WERI-Rb-1 (cell line): ENCODE data around the gene SASH1.

Experiments
- DNase-seq: peaks from one replicate; pipeline ENCODE4 v3.0.0-alpha.2; 2020
- H3K27ac ChIP-seq: fragments of 250-450 bp; sonication (Bioruptor Pico); 2 replicates; pipeline ENCODE4 v1.5.1; 2020; ENCODE audit warnings: mild to moderate bottlenecking, moderate library complexity
- H3K27me3 ChIP-seq: fragments of 250-450 bp; sonication (Bioruptor Pico); 2 replicates; pipeline ENCODE4 v1.5.1; 2021; ENCODE audit warnings: mild to moderate bottlenecking, low read depth, moderate library complexity; ENCODE audit not compliant: insufficient read depth, severe bottlenecking
- H3K36me3 ChIP-seq: fragments of 250-450 bp; sonication (Bioruptor Pico); 2 replicates; pipeline ENCODE4 v1.5.1; 2020; ENCODE audit warnings: mild to moderate bottlenecking, moderate library complexity
- H3K4me3 ChIP-seq: 2 replicates; pipeline ENCODE4 v1.5.1; 2011; ENCODE audit warnings: low read depth, mild to moderate bottlenecking, control low read depth, low read length
- H3K9me3 ChIP-seq: fragments of 250-450 bp; sonication (Bioruptor Pico); 2 replicates; pipeline ENCODE4 v1.5.1; 2021; ENCODE audit warnings: mild to moderate bottlenecking, moderate library complexity; ENCODE audit not compliant: severe bottlenecking
- TF ChIP-seq, protein P1 (sequence below): IDR thresholded peaks from 2 replicates; pipeline ENCODE4 v1.5.1; 2011; ENCODE audit warnings: low read depth, mild to moderate bottlenecking, control low read depth, inconsistent platforms, low read length

Gene SASH1

DNA sequence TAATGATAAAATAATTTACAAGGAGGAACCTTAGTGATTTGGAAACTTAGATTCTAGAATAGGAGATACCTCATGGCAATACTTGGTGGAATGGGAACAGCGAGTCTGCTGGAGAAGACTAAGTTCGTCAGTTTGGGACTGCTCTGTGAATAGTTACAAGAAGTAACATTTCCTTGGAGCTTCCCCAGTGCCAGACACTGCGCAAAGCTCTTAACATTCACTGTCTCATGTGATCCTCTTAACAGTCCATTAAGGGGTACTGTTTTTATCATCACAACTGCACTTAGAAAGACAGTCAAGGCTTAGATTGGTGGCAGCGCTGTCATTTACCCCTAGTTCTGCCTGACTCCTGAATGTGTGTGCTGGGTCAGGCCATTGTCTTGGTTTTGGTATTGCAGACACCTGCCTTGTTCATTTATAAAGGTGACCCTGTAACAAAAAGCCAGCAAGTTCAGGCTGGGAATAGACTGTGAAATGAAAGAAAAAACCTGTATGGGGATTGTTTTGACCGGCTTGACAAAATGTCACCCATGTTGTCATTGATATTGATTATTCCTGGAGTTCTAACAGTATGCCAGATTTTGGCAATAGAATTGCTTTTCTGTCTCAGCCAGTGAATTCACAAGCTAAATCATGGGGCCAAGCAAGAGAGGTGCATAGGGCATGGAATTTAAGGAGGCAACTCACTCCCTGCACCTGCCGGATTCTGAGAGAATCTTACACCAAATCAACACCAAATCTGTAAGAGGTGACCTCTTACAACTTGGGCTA, 118.4 kb downstream of the SASH1 start:
- H3K27ac ChIP-seq = peak overlapping the region; percentile 47
- H3K9me3 ChIP-seq = no peaks in the 10 kb centered on the region
- H3K36me3 ChIP-seq = no peaks in the 10 kb centered on the region; the same call in 1 of the 2 replicates
- TF ChIP-seq, protein P1, sequence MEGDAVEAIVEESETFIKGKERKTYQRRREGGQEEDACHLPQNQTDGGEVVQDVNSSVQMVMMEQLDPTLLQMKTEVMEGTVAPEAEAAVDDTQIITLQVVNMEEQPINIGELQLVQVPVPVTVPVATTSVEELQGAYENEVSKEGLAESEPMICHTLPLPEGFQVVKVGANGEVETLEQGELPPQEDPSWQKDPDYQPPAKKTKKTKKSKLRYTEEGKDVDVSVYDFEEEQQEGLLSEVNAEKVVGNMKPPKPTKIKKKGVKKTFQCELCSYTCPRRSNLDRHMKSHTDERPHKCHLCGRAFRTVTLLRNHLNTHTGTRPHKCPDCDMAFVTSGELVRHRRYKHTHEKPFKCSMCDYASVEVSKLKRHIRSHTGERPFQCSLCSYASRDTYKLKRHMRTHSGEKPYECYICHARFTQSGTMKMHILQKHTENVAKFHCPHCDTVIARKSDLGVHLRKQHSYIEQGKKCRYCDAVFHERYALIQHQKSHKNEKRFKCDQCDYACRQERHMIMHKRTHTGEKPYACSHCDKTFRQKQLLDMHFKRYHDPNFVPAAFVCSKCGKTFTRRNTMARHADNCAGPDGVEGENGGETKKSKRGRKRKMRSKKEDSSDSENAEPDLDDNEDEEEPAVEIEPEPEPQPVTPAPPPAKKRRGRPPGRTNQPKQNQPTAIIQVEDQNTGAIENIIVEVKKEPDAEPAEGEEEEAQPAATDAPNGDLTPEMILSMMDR = no peak
- DNase-seq = peak; percentile 36
- no peaks in the 10 kb centered on the region for H3K27me3 ChIP-seq
- no peak overlapping the region for H3K4me3 ChIP-seq

DNA sequence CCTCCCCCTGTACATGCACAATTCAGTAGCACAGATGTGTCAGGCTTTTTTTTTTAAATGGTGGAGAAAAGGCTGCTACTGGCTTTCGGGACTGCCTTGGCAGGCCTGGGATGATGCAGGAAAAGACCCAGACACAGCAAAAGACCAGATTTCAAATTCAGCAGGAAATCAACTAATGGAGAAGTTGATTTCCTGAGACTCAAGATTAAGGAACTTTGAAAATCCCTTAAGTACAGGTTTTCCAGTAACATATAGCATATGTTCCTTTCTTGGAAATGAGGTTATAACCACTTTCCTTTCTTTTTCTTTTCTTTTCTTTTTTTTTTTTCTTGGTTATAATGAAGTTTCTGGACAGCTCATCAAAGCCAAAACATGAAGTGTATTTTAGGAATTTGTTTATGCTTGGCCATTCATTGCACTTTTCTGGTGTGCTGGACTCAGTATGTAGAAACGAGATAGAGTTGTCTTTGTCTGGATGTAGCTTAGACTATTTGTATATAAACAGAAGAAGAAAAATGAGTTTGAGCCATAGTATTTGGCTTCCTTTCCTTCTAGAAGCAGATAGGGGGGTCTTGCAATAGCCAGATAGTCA, 119.4 kb downstream of the SASH1 start:
- Histone ChIP-seq H3K27me3 (no peaks in the 10 kb centered on the region), H3K27ac (peak overlapping the region; percentile 47), H3K36me3 (no peaks in the 10 kb centered on the region; the same call in 1 of the 2 replicates), H3K9me3 (no peaks in the 10 kb centered on the region), H3K4me3 (no peak overlapping the region)
- DNase-seq = no peak
- TF ChIP-seq, protein P1 = no peak

DNA sequence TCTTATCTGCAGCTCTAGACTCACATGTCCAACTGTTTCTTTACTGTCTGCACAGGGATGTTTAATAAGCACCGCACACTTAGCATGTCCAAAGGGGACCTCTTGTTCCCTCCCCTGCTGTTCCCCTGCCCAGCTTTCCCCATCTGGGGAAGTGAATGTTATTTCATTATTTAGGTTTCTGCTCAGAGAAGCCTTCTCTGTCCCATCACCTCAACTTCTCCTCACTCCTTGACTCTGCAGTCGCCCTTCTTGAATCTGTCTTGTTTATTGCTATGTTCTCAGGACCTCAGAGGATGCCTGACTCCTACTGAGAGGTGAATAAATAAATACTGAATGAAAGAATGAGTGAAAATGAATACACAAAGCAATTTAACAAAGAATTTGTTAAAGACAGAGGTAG, 121.0 kb downstream of the SASH1 start:
- Histone ChIP-seq H3K9me3 (no peaks in the 10 kb centered on the region), H3K27ac (peak overlapping the region; percentile 38), H3K4me3 (no peak overlapping the region), H3K27me3 (no peaks in the 10 kb centered on the region), H3K36me3 (no peaks in the 10 kb centered on the region)
- no peak for DNase-seq
- TF ChIP-seq, protein P1 = no peak

DNA sequence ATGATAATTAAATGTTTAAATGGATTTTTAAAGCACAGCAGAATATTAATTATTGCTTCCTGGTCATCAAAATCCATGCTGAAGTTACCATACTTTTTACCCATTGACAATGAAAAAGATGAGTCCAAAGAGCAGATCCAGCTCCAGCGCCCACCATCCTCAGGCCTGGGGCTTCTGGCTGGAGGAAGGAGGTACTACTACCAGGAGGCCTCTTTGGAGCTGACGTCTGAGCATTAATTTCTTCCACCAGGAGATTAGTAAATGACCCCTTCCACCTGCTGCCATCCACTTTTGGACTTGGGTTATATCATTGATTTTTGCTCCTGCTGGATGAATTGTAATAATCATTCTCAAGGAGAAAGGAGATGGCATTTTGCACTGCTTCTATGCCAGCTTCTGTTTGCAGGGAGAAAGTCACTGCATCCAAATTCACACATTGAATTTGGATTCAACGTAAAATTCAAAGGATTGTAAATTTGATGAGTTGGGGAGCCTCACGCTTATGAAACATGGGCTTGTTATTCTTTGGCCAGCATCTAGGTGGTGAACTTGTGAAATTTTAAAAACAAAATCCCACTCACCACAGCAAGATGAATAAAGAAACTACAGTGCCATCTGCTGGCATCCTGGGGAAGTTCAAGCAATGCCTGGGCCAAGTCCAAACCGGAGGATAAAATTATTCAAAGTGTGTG, 121.8 kb downstream of the SASH1 start:
- H3K36me3 ChIP-seq = no peaks in the 10 kb centered on the region

DNA sequence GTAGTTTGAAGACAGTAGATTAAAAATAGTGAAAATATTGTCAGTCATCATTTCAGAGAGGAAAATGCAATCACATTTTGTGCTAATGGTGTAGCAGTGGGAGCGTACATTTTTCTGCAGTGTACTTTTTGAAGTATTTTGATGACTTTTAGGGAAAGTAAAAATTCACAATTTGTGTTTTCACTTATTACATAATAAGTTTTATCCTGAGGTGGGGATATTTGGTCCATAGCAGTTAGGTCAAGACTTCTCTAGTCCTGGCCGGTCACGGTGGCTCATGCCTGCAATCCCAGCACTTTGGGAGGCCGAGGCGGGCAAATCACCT, 122.3 kb downstream of the SASH1 start:
- H3K36me3 ChIP-seq = 0 out of 2 replicates have a peak, but pooled peaks cover 2% of the 10 kb centered on the region
- no peak overlapping the region for H3K27ac ChIP-seq
- TF ChIP-seq, protein P1 = no peak
- H3K9me3 ChIP-seq = no peaks in the 10 kb centered on the region
- H3K27me3 ChIP-seq = no peaks in the 10 kb centered on the region
- no peak overlapping the region for H3K4me3 ChIP-seq
- no peak for DNase-seq

More for the DNA sequence above, 121.8 kb downstream of the SASH1 start:
- Histone ChIP-seq H3K9me3 (no peaks in the 10 kb centered on the region), H3K4me3 (no peak overlapping the region), H3K27ac (peak overlapping the region; percentile 30), H3K27me3 (no peaks in the 10 kb centered on the region)
- TF ChIP-seq, protein P1 = peak; percentile 71
- DNase-seq = peak; percentile 68
